Breast epithelium (tissue), 3 donors: ENCODE measurements around the gene CDK5RAP2.

Experiments
- CTCF ChIP-seq, 3 donors: fragments of 450-650 bp; IDR thresholded peaks; one replicate each; pipeline ENCODE4 v1.5.1; 2016 to 2017; ENCODE audit warnings: antibody characterized with exemption in 3 of 3, mild to moderate bottlenecking in 3 of 3, moderate library complexity in 3 of 3
- POLR2A ChIP-seq: fragments of 450-650 bp; IDR thresholded peaks from one replicate; pipeline ENCODE4 v1.6.1; 2016; ENCODE audit warnings: antibody characterized with exemption, mild to moderate bottlenecking, moderate library complexity
- POLR2AphosphoS5 ChIP-seq, 3 donors: sonication (generic); formaldehyde crosslinking; IDR thresholded peaks; one replicate each; pipeline ENCODE4 v1.6.1; 2017; ENCODE audit warnings: antibody characterized with exemption in 3 of 3

- TF ChIP-seq CTCF (IDR thresholded peaks at IDR 0.05) (no peak), POLR2AphosphoS5 (IDR thresholded peaks at IDR 0.05) (no peak), POLR2A (no peak)
These were observed 187.7 kb downstream of the CDK5RAP2 start for GRCh38 chr9:120392245-120392644.
